B cell (primary cell): ENCODE data around the gene TENT4A. TPM values are rescaled to one million over a fixed set of nuclear protein-coding genes. Genes with fewer than 3 reads are reported as not detected.

Source experiments
- ATAC-seq: fragments of 200-7000 bp; cut with Tn5 transposase; one replicate; pipeline ENCODE4 v1.10.0; 2021; ENCODE audit warnings: low read depth, mild to moderate bottlenecking, moderate number of reproducible peaks, moderate library complexity
- CTCF ChIA-PET: fragments of 350-600 bp; sonication (Branson Sonifier 250); formaldehyde crosslinking; loops from one replicate; lab custom pipeline; 2021; ENCODE audit warnings: antibody characterized with exemption, inconsistent platforms; lab: Charles Lee
- POLR2A ChIA-PET: fragments of 350-600 bp; sonication (Branson Sonifier 250); formaldehyde crosslinking; loops from one replicate; lab custom pipeline; 2021; ENCODE audit warnings: antibody characterized with exemption; lab: Charles Lee
- DNase-seq: peaks from one replicate; pipeline ENCODE4 v3.0.0; 2013
- H2AFZ ChIP-seq: 2 replicates; pipeline ENCODE4 v1.6.1; 2012; ENCODE audit warnings: mild to moderate bottlenecking, low read depth, low read length; ENCODE audit not compliant: insufficient read depth, poor library complexity, severe bottlenecking
- H3K27ac ChIP-seq, 2 donors: 1 replicate in 1 of 2; 2 replicates in 1 of 2; pipeline ENCODE4 v1.5.1; 2012 to 2013; ENCODE audit warnings: low read length in 2 of 2, mild to moderate bottlenecking in 2 of 2, moderate library complexity in 1 of 2
- H3K27me3 ChIP-seq, 4 experiments: fragments of 200-600 bp in 1 of 4; sonication (generic) in 1 of 4; replicated peaks in 1 of 4; 1 replicate in 2 of 4; 2 replicates in 2 of 4; pipeline versions ENCODE4 v1.6.1 to v1.7.0; 2013 to 2016; ENCODE audit warnings: low read length in 3 of 4, mild to moderate bottlenecking in 2 of 4, mixed read lengths in 1 of 4, moderate library complexity in 1 of 4; ENCODE audit not compliant: insufficient read depth in 4 of 4, control insufficient read depth in 3 of 4; ENCODE audit errors: control extremely low read depth in 1 of 4
- H3K36me3 ChIP-seq, 2 experiments: replicated peaks in 1 of 2; 1 replicate in 1 of 2; 2 replicates in 1 of 2; pipeline versions ENCODE4 v1.6.1 to v1.7.1; 2013; ENCODE audit warnings: low read length in 1 of 2; ENCODE audit not compliant: insufficient read depth in 2 of 2, control insufficient read depth in 1 of 2; ENCODE audit errors: control extremely low read depth in 1 of 2, extremely low read depth in 1 of 2
- H3K4me1 ChIP-seq, 2 donors: fragments of 200-600 bp in 1 of 2; sonication (generic) in 1 of 2; 1 replicate in 1 of 2; 2 replicates in 1 of 2; pipeline versions ENCODE4 v1.5.1 to v1.6.1; 2013 to 2017; ENCODE audit warnings: low read length in 2 of 2; ENCODE audit not compliant: control insufficient read depth in 2 of 2, insufficient read depth in 2 of 2
- H3K4me2 ChIP-seq: replicated peaks from 2 replicates; pipeline ENCODE3; 2012; ENCODE audit warnings: mild to moderate bottlenecking, low read depth, low read length; ENCODE audit not compliant: poor library complexity, severe bottlenecking
- H3K4me3 ChIP-seq, 5 experiments: fragments of 200-600 bp in 1 of 5; sonication (generic) in 1 of 5; 1 replicate in 3 of 5; 2 replicates in 2 of 5; pipeline versions ENCODE4 v1.5.1 to v1.7.0; 2011 to 2016; ENCODE audit warnings: low read length in 4 of 5, mild to moderate bottlenecking in 4 of 5, low read depth in 2 of 5, control low read depth in 1 of 5, moderate library complexity in 1 of 5; ENCODE audit not compliant: insufficient read depth in 1 of 5; ENCODE audit errors: control extremely low read depth in 1 of 5, extremely low read depth in 1 of 5
- H3K79me2 ChIP-seq: fragments of 200-600 bp; sonication (generic); one replicate; pipeline ENCODE4 v1.6.0; 2016; ENCODE audit warnings: low read length; ENCODE audit not compliant: control insufficient read depth, insufficient read depth
- H3K9ac ChIP-seq: fragments of 200-600 bp; sonication (generic); 2 replicates; pipeline ENCODE4 v1.6.1; 2017; ENCODE audit warnings: mild to moderate bottlenecking, low read length, moderate library complexity
- H3K9me3 ChIP-seq, 3 donors: one replicate each; pipeline versions ENCODE4 v1.6.1 to v1.7.1; 2013; ENCODE audit warnings: low read length in 2 of 3; ENCODE audit not compliant: control insufficient read depth in 2 of 3, insufficient read depth in 1 of 3; ENCODE audit errors: control extremely low read depth in 1 of 3
- H4K20me1 ChIP-seq: 2 replicates; pipeline ENCODE4 v1.6.0; 2012; ENCODE audit warnings: mild to moderate bottlenecking, low read length; ENCODE audit not compliant: insufficient read depth, control insufficient read depth, poor library complexity, severe bottlenecking
- H3K27ac Mint-ChIP-seq: one replicate; pipeline ENCODE4 v1.8.0; 2021; ENCODE audit warnings: mixed read lengths
- H3K27me3 Mint-ChIP-seq: one replicate; pipeline ENCODE4 v1.8.0; 2021; ENCODE audit warnings: mixed read lengths
- H3K4me1 Mint-ChIP-seq: one replicate; pipeline ENCODE4 v1.8.0; 2021; ENCODE audit warnings: mixed read lengths
- H3K4me3 Mint-ChIP-seq: one replicate; pipeline ENCODE4 v1.8.0; 2021; ENCODE audit warnings: mixed read lengths
- H3K9me3 Mint-ChIP-seq: one replicate; pipeline ENCODE4 v1.8.0; 2022; ENCODE audit warnings: mixed read lengths; ENCODE audit not compliant: insufficient read depth
- EZH2 ChIP-seq: IDR thresholded peaks from 2 replicates; pipeline ENCODE4 v1.6.1; 2012; ENCODE audit warnings: borderline replicate concordance, low read depth, mild to moderate bottlenecking, moderate library complexity, low read length; ENCODE audit not compliant: insufficient read depth, poor library complexity, severe bottlenecking
- WGBS: methylation state at CpG from one replicate; pipeline ENCODE4 v1.1.5; 2013; ENCODE audit warnings: missing lambda C conversion rate; ENCODE audit not compliant: insufficient coverage; 5-methylcytosine and 5-hydroxymethylcytosine counted together
- intact Hi-C: fragments of 100-400 bp; cut with micrococcal nuclease; formaldehyde crosslinking; loops from one replicate; pipeline ENCODE4 v1.10.0; 2022
- polyA plus RNA-seq: library from polyadenylated mRNA; depleted of rRNA; stranded (reverse); fragments of >200 nt; gene quantifications from 2 replicates; pipeline ENCODE4 v1.2.3, GENCODE V29; 2012
- total RNA-seq, 2 donors: library from RNA; stranded (reverse); fragments of 120-200 nt in 1 of 2; gene quantifications; 1 replicate in 1 of 2; 2 replicates in 1 of 2; pipeline versions ENCODE4 v1.2.3 to v1.2.4, GENCODE V29; 2013 to 2022
- TF ChIP-seq, protein P1 (sequence below): fragments of 200-600 bp; IDR thresholded peaks from one replicate; pipeline ENCODE4 v1.8.0; 2022; ENCODE audit warnings: antibody characterized with exemption, mild to moderate bottlenecking

Gene TENT4A
- total and polyA plus RNA-seq, 2 donors (not counting 1 experiment from before 2014, with no cell fraction given), result 18.5 to 63.6 TPM

GRCh38 chr5:6707852-6708251, 5.4 kb upstream of the TENT4A start:
- ATAC-seq (no peak), DNase-seq (no peak)
- H3K27ac Mint-ChIP-seq, result no peak overlapping the region
- TF ChIP-seq, protein P1, sequence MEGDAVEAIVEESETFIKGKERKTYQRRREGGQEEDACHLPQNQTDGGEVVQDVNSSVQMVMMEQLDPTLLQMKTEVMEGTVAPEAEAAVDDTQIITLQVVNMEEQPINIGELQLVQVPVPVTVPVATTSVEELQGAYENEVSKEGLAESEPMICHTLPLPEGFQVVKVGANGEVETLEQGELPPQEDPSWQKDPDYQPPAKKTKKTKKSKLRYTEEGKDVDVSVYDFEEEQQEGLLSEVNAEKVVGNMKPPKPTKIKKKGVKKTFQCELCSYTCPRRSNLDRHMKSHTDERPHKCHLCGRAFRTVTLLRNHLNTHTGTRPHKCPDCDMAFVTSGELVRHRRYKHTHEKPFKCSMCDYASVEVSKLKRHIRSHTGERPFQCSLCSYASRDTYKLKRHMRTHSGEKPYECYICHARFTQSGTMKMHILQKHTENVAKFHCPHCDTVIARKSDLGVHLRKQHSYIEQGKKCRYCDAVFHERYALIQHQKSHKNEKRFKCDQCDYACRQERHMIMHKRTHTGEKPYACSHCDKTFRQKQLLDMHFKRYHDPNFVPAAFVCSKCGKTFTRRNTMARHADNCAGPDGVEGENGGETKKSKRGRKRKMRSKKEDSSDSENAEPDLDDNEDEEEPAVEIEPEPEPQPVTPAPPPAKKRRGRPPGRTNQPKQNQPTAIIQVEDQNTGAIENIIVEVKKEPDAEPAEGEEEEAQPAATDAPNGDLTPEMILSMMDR, result no peak
- no peak for TF ChIP-seq EZH2
- H3K27me3 ChIP-seq, result no peaks in the 10 kb centered on the region
- no peaks in the 10 kb centered on the region for H3K36me3 ChIP-seq
- H3K4me1 ChIP-seq, result peaks cover 6 to 9% of the 10 kb centered on the region in 2 donors
- H3K9me3 Mint-ChIP-seq, result no peaks in the 10 kb centered on the region
- intact Hi-C loops, result no loop called here
- ChIA-PET CTCF (interaction anchor here (0.7 kb wide), 1 partner anchor 75 kb away, joined by 3 read pairs; the partner anchor contains the start of gene NSUN2), POLR2A (no interaction called here)
- no peak overlapping the region for H3K27ac ChIP-seq
- peaks cover 14% of the 10 kb centered on the region for H3K4me1 Mint-ChIP-seq
- no peaks in the 10 kb centered on the region for H4K20me1 ChIP-seq
- no peak overlapping the region for H3K4me3 Mint-ChIP-seq
- H3K9me3 ChIP-seq, result no peaks in the 10 kb centered on the region
- no peaks in the 10 kb centered on the region for H3K27me3 Mint-ChIP-seq
- no peak overlapping the region for H3K4me2 ChIP-seq
- no peaks in the 10 kb centered on the region for H3K79me2 ChIP-seq
- H3K9ac ChIP-seq, result no peak overlapping the region
- no peak overlapping the region for H3K4me3 ChIP-seq
- 78% methylated on average over 4 of the region's 6 CpGs for WGBS
- H2AFZ ChIP-seq, result no peak overlapping the region

GRCh38 chr5:6708814-6709213, 4.4 kb upstream of the TENT4A start:
- no peaks in the 10 kb centered on the region for H3K27me3 ChIP-seq
- no peak overlapping the region for H3K27ac ChIP-seq
- H3K9ac ChIP-seq, result no peak overlapping the region
- ChIA-PET CTCF (no interaction called here), POLR2A (no interaction called here)
- no peak overlapping the region for H3K4me3 ChIP-seq
- no peak overlapping the region for H3K4me2 ChIP-seq
- WGBS, result 71% methylated on average over 1 of the region's 1 CpG
- H3K4me3 Mint-ChIP-seq, result no peak overlapping the region
- intact Hi-C loops, result no loop called here
- H3K9me3 Mint-ChIP-seq, result no peaks in the 10 kb centered on the region
- H4K20me1 ChIP-seq, result no peaks in the 10 kb centered on the region
- H3K79me2 ChIP-seq, result no peaks in the 10 kb centered on the region
- no peak overlapping the region for H2AFZ ChIP-seq
- ATAC-seq, result no peak
- no peaks in the 10 kb centered on the region for H3K36me3 ChIP-seq
- H3K27ac Mint-ChIP-seq, result no peak overlapping the region
- peaks cover 6 to 9% of the 10 kb centered on the region in 2 donors for H3K4me1 ChIP-seq
- H3K4me1 Mint-ChIP-seq, result peaks cover 14% of the 10 kb centered on the region
- no peak for DNase-seq
- H3K9me3 ChIP-seq, result no peaks in the 10 kb centered on the region
- no peaks in the 10 kb centered on the region for H3K27me3 Mint-ChIP-seq
- TF ChIP-seq EZH2, result no peak
- TF ChIP-seq, protein P1, result no peak
